Measurements from ENCODE around the gene TMEM59L.

- no peak for TF ChIP-seq CTCF (IDR thresholded peaks at IDR 0.05)
- TF ChIP-seq POLR2A (IDR thresholded peaks at IDR 0.05), result no peak
Measured at GRCh38 chr19:18601875-18602274, 10.8 kb upstream of the TMEM59L start.

All from adrenal gland (tissue), 5 donors.